HUDEP-2 (cell line): ENCODE measurements around the gene DTX4.

Source experiments
- DNase-seq, 76 experiments: peaks; one replicate each; lab custom pipeline; 2025; ENCODE audit not compliant: unreplicated experiment in 76 of 76; lab: John Stamatoyannopoulos, UW

DTX4 gene

DNA sequence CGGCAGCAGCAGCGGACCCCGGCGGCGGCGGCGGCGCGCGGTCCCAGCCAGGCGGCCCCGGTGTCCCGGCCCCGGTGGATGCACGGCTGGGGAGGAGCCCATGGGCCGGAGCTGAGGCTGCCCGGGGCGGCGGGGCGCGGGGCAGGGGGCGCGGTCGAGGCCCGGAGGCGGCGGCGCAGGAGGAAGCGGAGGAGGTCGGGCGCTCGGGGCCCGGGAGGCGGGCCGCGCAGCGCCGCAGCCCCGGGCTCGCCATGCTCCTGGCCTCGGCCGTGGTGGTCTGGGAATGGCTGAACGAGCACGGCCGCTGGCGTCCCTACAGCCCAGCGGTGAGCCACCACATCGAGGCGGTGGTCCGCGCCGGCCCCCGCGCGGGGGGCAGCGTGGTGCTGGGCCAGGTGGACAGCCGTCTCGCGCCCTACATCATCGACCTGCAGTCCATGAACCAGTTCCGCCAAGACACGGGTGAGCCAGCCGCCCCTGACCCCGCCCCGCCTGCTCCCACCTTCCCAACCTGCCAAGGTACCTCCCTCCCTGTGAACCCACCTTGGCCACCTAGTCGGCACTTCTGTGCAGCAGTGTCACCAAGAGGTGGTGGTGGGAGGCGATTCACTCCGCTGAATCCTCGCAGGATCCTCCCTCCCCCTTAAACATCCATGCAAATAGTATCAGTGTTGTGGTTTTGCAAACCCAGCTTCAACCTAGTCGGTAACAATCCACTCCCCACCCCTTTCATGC, 580 bp downstream of the DTX4 start:
- no peak for DNase-seq

DNA sequence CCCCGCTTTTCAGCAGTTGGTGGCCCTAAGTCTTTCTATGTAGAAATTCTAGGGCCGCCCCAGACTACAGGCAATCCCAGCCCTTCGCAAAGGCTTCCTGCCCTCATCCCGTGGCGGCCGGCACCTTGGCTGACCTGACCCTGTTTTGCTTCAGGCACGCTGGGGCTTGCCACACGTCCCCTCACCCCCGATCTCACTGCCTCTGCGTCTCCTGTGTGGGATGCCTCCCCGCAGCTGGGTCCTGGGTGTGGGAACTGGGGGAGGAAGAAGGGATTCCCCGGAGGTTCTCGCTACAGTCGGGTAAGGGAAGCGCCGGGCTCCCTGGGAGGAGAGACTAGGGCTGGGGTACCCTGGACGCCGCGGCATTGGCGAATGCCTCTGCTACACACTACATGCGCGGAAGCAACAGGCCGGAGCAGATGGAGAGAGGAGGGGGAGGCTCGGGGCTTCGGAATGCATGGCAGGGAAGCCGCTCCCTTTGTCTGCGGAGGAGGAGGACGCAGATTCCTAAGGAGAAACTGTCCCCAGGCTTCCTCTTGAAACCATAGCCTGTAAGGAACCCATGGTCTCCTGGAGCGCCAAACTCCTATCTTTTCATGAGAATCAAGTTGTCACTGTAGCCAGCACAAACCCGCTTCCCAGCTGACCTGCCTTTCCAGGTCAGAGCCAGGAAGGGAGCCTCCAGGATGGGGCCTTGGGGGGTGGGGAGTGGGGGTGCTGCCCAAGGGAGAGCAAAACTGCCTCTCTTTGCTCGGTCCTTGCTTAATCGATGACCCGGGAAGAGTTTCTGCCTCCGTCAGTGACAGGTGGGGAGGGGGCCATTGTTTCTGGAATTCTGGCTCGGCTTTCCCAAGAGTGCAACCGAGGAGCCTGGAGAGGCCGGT, 1.4 kb downstream of the DTX4 start:
- no peak for DNase-seq

DNA sequence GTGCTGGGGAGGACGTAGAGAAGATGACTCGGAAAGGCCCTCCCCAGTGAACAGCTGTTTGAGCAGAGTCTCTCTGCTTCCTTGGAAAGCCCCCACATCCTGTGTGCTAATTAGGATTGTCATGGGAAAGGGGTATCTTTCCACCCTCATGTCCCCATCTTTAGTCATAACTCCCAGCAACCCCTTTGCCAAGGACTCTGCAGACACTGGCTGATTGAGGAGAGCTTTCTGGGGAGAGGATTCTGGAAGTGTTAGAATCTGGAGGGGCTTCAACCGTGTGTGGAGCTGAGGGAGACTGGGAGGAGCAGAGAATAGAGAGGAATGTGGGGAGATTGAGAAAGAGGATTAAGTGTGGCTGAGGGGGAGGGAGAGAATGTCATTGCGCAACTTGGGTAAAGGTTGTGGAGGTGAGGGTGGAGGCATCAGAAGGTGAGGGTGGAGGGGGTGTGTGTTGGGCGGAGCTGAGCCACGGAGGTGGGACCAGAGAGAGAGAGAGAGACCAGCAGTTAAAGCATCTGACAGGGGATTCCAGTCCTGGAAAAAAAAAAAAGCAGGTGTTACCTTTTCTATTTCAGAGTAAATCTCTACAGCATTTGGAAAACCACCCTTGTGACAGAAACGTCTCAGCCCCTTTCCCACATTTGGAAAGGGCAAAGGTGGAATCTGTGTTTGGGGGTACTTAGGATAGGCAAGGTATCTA, 2.2 kb downstream of the DTX4 start:
- no peak for DNase-seq

DNA sequence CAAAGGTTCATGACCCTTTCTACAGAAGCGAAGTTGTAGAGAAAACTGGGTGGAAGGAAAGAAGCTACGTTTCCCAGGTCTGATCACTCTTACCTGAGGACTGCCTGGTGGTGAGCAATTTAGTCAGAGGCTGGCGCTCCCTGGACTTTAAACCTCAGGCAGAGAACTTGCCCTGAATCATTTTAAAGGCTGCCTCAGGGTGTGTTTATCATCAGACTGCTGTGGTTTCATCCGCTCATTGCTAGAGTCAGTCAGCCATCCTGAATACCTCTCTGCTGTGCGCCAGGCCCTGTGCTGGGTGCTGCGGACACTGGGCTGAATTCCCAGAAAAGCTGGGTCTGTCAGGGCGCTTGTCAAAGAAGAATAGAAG, 2.7 kb downstream of the DTX4 start:
- DNase-seq: no peak

DNA sequence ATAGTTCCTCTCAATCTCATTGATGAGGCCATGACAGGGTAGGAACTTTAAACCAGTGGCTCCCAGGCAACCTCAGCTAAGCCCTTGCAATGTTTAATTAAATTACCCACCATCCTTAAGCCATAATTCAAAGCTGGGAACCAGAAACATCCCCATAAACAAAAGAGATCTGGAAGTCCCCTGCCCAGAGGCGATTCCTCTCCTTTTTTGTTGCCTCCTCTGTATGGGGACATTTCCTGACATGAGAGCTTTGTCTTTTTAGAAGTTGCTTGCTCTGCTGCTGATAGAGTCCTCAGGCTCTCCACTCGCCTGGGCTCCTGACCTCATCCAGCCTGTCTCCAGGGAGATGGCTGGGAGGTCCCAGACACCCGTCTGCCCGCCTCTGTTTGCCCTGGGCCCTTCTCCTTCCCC, 3.2 kb downstream of the DTX4 start:
- no peak for DNase-seq

DNA sequence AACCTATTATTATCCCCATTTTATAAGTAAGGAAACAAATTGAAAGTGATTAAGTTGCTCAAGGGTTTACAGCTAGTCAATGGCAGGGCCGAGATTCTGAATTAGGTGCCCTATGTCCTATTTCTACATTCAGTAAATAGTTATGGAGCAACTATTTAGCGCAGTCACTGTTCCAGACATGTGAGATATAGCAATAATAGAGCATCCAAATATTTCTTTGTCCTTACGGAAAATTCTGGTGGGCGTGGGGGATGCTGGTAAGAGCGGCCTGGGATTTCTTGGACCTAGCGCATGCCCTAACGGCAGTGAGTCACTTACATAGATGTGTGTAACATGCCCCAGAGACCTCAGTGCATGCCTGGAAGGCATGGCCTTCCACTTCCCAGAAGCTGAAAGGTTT, 4.4 kb downstream of the DTX4 start:
- no peak for DNase-seq

DNA sequence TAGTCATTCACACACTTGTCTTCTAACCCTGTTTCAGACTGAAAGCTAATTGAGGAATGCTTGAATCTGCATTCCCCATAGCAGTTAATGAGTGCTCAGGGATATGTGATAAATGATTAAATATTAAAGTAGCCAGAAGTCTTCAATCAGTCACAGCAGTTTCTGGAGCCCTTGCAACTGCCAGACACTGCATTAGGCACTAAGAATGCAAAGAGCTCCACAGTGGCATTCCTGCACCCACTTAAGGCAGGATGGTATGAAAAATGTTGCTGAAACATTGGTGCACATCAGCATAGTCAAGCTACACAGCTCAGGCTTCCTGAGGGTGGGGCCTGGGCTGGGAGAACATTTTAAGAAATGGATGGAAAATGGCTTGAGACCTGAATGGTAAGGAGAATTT, 6.5 kb downstream of the DTX4 start:
- DNase-seq: no peak

DNA sequence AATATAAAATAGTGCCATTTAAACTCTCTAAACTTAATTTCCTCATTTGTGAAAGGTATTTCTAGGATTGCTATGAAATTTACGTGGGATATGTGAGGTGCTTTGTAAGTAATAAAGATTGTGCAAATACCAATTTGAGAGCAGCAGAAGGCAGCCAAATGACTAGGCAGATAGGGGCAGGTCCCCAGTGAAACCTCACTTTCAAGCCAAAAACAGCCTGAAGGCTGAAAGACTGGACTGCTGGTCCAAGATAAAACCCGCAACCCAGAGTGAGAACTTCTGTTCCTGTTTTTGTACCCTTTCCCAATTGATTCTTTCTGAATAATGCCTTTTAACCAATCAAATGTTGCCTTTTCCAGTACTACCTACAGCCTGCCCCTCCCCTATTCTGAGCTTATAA, 7.2 kb downstream of the DTX4 start:
- no peak for DNase-seq

DNA sequence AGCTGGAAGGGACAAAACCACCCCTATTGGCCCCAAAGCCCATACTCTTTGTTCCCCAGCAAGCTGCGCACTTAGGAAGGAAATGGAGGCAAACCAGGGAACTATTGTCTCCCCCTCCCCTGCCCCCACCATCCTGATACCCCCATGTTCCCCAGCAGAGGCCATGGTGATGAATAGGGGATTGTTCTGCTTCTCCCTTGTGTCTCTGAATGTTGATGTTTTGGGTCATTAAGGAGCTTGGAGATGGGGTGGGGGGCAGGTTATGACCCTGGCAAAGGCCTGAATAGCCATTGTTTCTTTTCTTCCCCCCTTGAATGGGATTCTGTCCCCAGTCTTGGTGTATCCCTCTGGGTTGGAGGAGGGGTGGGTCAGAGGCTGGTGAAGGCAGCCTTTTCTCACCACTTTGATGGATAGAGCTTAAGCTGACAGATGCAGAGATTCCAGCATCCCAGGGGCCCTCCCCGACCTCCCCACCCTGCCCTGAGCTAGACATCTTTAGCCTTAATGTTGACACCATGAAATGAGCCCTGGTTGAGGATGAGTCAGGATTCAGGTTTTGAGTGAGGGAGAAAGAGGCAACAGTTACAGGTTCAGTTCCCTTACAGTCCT, 8.3 kb downstream of the DTX4 start:
- DNase-seq: no peak

DNA sequence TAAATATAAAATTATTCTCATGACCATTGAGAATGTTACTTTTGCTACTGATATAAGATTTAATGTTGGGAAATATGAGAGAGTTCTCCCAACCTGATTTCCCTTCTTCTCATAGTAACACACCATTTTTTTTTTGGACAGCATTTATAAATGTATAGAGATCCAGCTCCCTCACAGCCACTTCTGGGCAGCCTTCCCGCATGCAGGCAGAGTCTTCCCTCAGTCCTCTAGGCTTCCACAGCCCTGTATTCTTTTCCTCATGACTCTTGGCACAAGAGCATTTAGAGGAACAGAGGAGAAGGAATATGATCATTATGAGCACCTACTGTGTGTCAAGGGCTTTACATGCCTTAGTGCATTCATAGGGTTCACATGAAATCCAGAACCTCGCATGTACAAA, 9.0 kb downstream of the DTX4 start:
- DNase-seq: no peak

DNA sequence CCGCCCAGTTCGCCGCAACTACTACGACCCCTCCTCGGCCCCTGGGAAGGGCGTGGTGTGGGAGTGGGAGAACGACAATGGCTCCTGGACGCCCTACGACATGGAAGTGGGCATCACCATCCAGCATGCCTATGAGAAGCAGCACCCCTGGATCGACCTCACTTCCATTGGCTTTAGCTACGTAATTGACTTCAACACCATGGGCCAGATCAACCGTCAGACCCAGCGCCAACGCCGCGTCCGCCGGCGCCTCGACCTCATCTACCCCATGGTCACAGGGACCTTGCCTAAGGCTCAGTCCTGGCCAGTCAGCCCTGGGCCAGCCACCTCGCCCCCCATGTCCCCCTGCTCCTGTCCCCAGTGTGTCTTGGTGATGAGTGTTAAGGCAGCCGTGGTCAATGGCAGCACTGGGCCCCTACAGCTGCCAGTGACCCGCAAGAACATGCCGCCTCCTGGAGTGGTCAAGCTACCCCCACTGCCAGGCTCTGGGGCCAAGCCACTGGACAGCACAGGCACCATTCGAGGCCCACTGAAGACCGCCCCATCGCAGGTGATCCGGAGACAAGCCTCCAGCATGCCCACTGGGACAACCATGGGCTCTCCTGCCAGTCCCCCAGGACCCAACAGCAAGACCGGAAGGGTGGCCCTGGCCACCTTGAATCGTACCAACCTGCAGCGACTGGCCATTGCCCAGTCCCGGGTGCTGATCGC, 10.0 kb downstream of the DTX4 start:
- DNase-seq: no peak

DNA sequence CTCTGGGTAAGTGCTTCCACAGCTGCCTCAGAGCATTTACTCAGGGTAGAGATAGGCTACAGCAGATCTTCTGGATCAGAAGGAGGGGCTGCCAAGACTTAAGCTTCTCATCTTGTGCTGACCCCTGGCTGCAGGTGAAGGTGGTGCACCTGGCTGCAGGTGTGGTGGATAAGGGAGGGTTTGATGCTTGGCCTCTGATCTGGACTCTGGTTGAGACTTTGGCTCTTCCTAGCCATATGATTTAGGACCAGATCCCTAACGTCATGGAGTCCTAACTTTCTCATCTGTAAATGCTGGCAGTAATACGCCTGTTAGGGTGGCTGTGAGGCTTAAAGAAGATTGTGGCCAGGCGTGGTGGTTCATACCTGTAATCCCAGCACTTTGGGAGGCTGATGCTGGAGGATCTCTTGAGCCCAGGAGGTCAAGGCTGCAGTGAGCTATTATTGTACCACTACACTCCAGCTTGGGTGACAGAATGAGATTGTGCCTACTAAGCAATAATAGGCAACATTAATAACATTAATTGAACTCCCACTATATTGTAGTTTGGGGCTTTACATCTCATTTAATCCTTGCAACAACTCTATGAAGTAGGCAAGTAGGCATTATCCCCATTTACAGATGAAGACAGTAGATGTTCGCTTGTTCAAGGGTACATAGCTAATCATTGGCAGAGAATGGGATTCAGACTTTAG, 10.7 kb downstream of the DTX4 start:
- DNase-seq: no peak

DNA sequence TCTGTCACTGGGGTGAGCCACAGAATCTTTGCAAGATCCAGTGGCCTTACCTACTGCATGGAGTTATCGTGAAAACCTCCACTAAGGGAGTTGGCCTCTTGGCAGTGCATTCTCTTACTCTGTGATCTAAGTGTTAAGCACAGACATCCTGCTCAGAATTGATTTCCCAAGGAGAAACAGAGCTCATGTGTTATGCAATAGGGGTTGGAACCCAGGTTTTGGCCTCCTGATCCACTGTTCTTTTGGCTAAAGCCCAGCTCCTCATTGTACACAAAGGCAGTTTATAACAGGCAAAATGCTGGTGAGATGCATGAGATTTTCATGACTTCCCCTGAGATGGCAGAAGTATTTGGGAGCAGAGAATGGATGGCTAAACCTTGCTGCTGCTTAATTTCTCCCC, 11.8 kb downstream of the DTX4 start:
- DNase-seq: no peak

DNA sequence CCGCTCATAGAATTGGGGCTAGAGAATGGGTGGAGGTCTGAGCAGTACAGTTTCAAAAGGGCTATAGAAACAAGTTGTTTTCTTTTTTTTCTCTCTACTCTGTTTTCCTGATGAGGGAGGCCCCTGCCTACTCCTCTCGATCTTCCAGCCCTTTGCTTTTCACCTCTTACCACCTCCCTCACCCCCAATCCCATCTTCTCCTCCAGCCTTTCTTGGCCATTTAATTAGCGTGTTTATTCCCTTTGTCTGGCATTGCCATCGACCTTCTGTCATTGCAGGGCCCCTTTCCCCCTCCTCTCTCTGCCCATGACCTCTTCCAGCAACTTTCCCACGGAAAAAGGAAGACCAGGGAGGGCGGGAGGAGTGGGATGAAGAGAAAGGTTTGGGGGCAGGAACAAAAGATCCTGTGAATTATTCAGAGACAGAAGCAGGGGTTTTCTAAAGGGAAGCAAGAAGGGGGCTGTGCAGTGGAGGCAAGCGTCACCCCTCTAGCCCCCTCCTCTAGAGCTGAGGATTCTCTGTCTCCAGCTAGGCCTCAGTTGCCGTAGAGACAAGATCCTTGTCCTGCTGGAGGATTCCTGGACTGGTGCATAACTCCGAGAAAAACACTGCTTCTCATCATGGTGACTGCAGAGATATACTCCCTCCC, 12.9 kb downstream of the DTX4 start:
- no peak for DNase-seq

DNA sequence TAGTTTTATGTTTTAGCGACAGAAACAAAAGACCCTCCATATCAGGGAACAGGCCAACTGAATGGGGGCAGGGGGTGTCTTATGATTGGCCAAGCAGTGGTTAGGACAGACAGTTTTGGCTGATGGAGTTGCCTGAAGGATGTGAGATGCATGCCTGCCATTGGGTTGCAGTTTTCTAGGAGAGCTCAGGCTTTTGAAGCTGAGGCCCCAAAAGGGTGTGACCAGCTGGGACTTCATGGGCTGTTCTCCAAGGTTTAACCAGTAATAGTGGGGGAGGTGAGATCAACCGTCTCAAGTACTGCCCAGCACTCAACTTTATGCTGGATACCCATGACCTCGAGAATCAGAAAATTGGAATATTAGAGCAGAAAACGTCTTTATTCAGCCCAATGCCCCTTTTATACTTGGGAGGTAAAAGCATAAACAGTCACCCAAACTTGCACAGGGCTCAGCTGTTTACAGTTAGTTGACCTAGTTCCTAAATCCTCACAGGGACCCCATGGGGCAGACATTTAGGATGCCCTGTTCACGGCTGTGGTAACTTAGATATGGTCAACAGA, 13.5 kb downstream of the DTX4 start:
- DNase-seq: peak in 3 of 76 experiments; percentile 0 to 23 (median 3)

DNA sequence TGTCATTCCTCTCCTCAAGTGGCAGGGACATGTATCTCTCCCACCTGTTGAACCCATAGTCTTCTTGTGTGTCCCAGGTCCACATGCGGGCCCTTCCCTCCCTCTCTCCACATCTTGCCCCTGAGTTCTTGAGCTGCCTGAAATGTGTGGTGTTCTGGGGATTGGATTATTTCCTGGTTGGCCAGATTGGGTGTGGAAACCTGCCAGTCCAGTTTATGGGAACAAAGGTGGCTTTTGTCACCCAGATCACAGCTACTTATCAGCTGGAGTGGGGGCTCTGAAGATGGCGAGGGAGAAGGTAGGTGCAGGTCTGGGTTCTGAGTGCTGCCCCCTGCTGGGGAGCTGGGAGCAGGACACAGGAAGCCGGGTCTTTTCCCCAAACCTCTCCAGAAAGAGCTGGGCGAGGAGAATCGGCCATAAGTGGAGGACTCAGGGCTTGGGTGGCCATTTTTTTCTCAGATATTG, 14.2 kb downstream of the DTX4 start:
- peak in 24 of 76 experiments; percentile 1 to 53 (median 17) for DNase-seq

DNA sequence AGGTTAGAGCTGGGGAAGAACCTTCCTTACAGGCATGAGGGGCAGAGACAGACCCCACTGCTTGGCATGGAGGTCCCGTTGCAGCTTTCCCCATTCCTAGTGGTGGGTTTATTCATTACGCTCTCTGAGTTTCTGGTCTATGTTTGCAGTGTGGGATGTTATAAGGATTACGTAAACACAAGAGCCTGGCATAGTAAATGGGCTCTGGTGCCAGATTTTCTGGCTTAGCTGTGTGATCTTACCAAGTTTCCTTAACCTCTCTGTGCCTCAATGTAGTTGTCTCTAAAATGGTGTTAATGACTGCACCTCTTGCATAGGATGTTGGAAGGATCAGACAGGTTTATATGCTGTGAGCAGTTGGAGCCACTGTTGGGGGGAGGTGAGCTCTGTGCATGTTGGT, 15.1 kb downstream of the DTX4 start:
- DNase-seq: no peak

DNA sequence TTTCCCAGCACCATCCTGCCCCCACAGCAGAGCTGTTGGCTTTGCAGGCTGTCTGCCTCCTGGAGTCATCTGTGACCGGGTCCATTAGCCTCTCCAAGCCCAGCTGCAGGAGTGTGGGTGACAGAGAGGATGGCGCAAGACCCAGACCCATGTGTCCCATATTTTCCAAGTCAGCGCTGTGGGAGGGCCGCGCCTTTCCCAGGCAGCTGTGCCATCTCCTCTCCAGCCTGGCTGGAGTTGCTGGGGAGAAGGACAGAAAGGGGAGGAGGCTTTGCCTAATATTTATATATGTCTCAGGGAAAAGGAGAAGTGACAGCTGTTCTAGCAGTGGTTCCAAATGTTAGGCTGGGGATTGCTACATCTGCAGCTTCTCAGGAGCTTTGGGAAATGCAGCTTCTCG, 15.7 kb downstream of the DTX4 start:
- DNase-seq: no peak

DNA sequence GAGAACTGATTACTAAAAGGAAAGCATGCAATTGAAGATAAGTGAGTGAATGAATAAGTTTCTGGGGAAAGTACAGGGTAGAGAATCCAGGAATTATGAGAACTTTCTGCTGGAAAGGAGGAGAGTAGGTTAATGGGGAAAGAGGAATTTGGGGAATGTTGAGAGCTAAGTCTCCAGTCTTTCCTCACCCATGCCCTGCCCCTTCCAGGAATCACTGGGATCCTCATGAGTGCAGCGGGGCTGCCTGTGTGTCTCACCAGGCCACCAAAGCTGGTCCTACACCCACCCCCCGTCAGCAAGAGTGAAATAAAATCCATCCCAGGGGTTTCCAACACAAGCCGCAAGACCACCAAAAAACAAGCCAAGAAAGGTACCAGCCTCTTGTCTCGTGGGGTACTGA, 17.0 kb downstream of the DTX4 start:
- no peak for DNase-seq
